Left ventricle myocardium inferior (tissue), 1 donor: Measurements from ENCODE around the gene ACY1. TPM values are rescaled to one million over a fixed set of nuclear protein-coding genes. Genes with fewer than 3 reads are reported as not detected.
A peak's percentile ranks its signal among the peaks of the same experiment; 100 is the strongest.

ENCODE experiments used
- DNase-seq: peaks from one replicate; pipeline ENCODE4 v3.0.0-alpha.2; 2020
- H3K27ac ChIP-seq: fragments of 200-600 bp; replicated peaks from 2 replicates; pipeline ENCODE4 v1.8.0; 2021
- H3K27me3 ChIP-seq: fragments of 200-600 bp; 2 replicates; pipeline ENCODE4 v1.8.0; 2021; ENCODE audit warnings: low read depth
- H3K36me3 ChIP-seq: fragments of 200-600 bp; 2 replicates; pipeline ENCODE4 v1.8.0; 2021
- H3K4me1 ChIP-seq: fragments of 200-600 bp; 2 replicates; pipeline ENCODE4 v1.8.0; 2021
- H3K4me3 ChIP-seq: fragments of 200-600 bp; 2 replicates; pipeline ENCODE4 v1.8.0; 2021; ENCODE audit warnings: mild to moderate bottlenecking, moderate library complexity
- H3K9me3 ChIP-seq: fragments of 200-600 bp; replicated peaks from 2 replicates; pipeline ENCODE4 v1.8.0; 2021
- CTCF ChIP-seq: fragments of 200-600 bp; IDR thresholded peaks from 2 replicates; pipeline ENCODE4 v1.8.0; 2021; ENCODE audit warnings: antibody characterized with exemption, mild to moderate bottlenecking, borderline replicate concordance
- intact Hi-C: fragments of 100-400 bp; cut with micrococcal nuclease; formaldehyde crosslinking; loops from one replicate; pipeline ENCODE4 v1.11.0; 2022
- total RNA-seq: library from RNA; stranded (reverse); fragmentation: NEBNext Ultra II Directional; extraction: Animal tissue kit (Norgen Biotek cat#: 25700); gene quantifications from one replicate; pipeline ENCODE4 v1.2.1, GENCODE V29; 2021
- donor health status: DM: no; HTN: yes; CAD: no; lungs with severe emphysema.

ACY1 gene
- total RNA-seq, 1 donor from 2014 or later, result 20.2 TPM

- peaks cover 36% of the 10 kb centered on the region for H3K4me1 ChIP-seq
- no peaks in the 10 kb centered on the region for H3K27me3 ChIP-seq
- peak within 1 kb of the TSS; percentile 98 for H3K27ac ChIP-seq
- peak; percentile 100 for TF ChIP-seq CTCF
- H3K36me3 ChIP-seq, result peaks cover 44% of the 10 kb centered on the region
- no peaks in the 10 kb centered on the region for H3K9me3 ChIP-seq
- intact Hi-C loops, result no loop called here
- H3K4me3 ChIP-seq, result peak within 1 kb of the TSS; percentile 82
- peak; percentile 100 for DNase-seq
These were observed 41.3 kb upstream of the ACY1 start, which contains the start of the genes PARP3 and RRP9 for GRCh38 chr3:51941798-51942602. Gene PARP3, plus strand, starts transcription at chr3:51942363. Its CDS starts 993 bp downstream, at chr3:51943356. Gene RRP9, minus strand, starts transcription at chr3:51941904. Its CDS starts 37 bp downstream, at chr3:51941867.

GRCh38 chr3:51942603-51943450 lies 40.5 kb upstream of the ACY1 start:
- Histone ChIP-seq H3K36me3 (peaks cover 40% of the 10 kb centered on the region), H3K27me3 (no peaks in the 10 kb centered on the region), H3K4me3 (peak overlapping the region; percentile 82), H3K27ac (peak overlapping the region; percentile 98), H3K4me1 (peaks cover 36% of the 10 kb centered on the region), H3K9me3 (no peaks in the 10 kb centered on the region)
- intact Hi-C loops, result no loop called here
- DNase-seq, result peak; percentile 54
- no peak for TF ChIP-seq CTCF

- intact Hi-C loops, result no loop called here
- Histone ChIP-seq H3K4me1 (peaks cover 36% of the 10 kb centered on the region), H3K9me3 (no peaks in the 10 kb centered on the region), H3K36me3 (peaks cover 40% of the 10 kb centered on the region), H3K4me3 (peak overlapping the region; percentile 82), H3K27me3 (no peaks in the 10 kb centered on the region), H3K27ac (peak overlapping the region; percentile 98)
- no peak for TF ChIP-seq CTCF
- no peak for DNase-seq
These were observed 39.6 kb upstream of the ACY1 start for GRCh38 chr3:51943451-51944391.

- no peak for DNase-seq
- H3K36me3 ChIP-seq, result peaks cover 35% of the 10 kb centered on the region
These were observed 38.8 kb upstream of the ACY1 start for GRCh38 chr3:51944451-51945021.

More at GRCh38 chr3:51944451-51945021, 38.8 kb upstream of the ACY1 start:
- H3K27me3 ChIP-seq, result no peaks in the 10 kb centered on the region
- no peak for TF ChIP-seq CTCF
- no peak overlapping the region for H3K4me3 ChIP-seq
- H3K27ac ChIP-seq, result no peak overlapping the region
- intact Hi-C loops, result no loop called here
- peaks cover 36% of the 10 kb centered on the region for H3K4me1 ChIP-seq
- no peaks in the 10 kb centered on the region for H3K9me3 ChIP-seq
